ENCODE measurements around the gene KRTAP10-9.
"Not testable (repeated sequence)": the region's sequence is repeated elsewhere in the genome, so short reads cannot be mapped to it uniquely, and the experiment has no call there.

KRTAP10-9 gene

DNA sequence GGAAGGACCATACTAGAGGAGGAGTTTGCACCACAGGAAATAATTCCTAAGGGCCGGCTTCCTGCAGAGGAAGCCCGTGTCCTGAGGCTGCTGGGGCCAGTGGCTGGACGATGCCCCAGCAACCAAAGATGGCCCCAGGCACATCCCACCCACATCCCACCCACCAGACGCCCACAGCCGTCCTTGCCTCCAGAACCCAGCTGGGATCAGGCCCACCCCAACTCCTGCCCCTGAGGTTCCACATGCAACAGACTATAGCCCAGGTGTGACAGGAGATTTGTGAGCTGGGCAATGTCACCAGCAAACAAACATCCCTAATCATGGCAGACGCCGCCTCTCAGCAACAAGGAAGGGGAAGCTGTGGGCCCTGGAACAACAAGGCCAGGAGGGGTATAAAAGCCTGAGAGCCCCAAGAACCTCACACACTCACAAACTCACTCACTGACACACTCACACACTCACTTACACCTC is at the start of gene KRTAP10-9:
Gene KRTAP10-9 (plus strand): TSS at position 421 of the 471 bp plus-strand sequence. CDS start 79 bp downstream, outside the sequence.
- DNase-seq, result no peak

DNA sequence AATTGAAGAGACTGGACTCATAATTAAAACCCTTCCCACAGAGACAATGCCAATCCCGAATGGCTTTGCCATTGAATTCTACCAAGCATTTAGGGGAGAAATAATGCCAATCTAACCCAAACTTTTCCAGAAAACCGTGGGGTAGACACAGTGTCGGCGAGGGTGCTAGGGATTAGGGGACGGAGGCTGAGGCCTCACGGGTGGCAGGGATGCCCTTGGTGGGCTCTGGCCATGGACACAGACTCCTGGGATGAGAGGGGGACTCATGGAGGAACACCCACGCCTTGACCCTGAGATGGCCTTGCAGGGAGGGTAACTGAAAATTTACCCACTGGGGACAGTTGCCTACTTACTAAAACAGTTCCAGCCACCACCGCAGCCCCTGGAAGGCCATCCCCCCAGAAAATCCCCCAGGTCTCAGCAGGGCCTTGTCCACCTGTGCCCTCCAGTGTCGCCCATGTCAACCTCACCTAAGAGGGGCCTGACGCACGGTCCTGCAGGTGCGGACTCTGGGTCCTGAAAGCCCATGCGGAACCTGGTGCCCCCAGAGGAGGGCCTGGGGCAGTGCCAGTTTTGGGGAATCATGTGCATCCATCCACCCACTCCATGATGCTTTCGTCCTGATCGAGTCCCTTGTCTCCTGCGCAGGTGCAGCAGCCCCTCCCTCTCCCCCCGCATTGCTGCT is 48.4 kb upstream of the KRTAP10-9 start:
- DNase-seq, result no peak

DNA sequence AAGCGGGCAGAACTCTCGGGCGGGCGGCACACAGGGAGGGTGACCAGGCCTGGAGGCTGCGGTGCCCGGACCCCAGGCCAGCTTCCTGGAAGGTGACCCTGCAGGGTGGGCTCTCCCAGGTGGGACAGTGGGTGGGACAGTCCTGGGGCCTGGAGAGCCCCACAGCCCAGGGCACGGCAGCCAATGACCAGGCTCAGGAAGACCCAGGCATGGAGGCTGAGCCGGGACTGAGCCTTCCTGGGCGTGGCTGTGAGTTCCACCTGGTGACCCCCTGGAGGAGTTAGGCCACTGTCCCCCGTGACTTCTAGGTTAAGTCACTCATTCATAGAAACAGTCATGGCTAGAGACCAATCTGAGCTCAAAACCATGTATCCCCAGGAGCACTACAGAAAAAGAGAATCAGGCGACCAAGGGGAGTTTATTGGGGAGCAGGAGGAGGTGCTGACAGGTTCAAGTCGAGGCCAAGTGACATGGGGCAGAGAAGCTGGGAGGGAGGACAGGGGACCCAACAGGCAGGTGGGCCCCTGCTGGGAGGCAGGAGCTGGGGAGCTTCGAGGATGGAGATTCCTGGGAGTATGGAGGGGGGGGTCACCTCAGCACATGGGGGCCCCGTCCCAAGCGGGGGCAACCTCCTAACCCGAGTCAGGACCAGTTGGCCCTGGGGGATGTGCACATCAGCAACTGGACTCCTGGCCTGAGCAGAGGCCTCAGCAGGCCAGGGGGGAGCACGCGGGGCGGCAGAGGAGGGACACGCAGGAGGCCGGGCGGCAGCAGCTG is 47.6 kb upstream of the KRTAP10-9 start:
- DNase-seq, result no peak

- no peak for DNase-seq
Observed at GRCh38 chr21:44579833-44580144, 47.1 kb upstream of the KRTAP10-9 start.

GRCh38 chr21:44580231-44580821 is 46.6 kb upstream of the KRTAP10-9 start, which contains the start of gene KRTAP10-5:
KRTAP10-5 (minus strand) TSS chr21:44580604; CDS start chr21:44580578, 26 bp downstream.
- DNase-seq, result not testable (repeated sequence)

GRCh38 chr21:44581158-44581557 is 45.7 kb upstream of the KRTAP10-9 start:
- DNase-seq, result no peak

DNA sequence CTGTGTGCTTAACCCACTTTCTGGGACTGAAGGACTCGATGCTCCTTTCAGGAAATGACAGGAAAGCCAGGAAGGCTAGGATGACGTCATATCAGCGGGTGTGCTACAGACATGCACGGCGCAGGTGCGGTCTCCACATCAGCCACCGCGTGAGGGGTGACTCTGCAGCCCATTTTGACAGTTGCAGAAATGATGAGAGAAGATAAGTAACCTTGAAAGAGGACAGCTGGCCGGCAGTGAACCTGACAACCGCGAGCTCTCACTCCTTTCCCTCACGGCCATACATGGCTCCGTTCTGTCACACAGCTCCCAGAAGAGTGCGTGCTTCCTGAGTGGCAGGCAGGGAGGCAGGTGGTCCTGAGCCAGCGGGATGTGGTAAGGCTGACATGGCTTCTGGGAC is 44.8 kb upstream of the KRTAP10-9 start:
- DNase-seq, result no peak

DNA sequence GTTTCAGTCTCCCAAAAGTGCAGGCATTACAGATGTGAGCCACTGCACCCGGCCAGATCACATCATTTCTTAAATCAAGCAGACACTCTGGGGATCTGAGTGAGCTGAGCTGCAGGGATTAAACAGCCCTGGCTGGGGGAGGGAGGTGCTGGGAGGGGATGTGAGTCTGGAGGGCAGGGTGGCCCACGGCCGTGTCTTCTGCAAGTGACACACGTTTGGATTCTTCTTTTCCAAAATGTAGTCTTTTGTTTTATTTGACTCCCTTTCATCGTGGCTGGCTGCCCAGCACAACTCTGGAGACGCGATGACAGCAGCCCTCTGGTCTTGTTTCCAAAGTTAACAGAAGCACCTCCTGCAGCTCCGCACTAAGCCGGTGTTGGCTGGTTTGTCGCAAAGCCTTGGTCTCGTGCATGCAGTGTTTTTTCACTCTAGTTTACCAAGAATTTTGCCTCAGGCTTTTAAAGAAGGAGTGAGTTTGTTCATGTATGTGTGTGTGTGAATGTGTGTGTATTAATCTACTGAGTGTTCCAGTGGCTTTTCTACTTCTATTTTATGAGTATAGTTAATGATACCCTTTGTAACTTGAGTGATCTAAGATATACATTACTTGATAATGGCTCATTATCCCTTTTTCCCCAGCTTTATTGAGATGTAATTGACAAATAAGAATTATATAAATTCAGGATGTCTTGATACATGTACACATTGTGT is 43.6 kb upstream of the KRTAP10-9 start:
- no peak for DNase-seq

GRCh38 chr21:44583800-44584147 is 43.1 kb upstream of the KRTAP10-9 start:
- no peak for DNase-seq

DNA sequence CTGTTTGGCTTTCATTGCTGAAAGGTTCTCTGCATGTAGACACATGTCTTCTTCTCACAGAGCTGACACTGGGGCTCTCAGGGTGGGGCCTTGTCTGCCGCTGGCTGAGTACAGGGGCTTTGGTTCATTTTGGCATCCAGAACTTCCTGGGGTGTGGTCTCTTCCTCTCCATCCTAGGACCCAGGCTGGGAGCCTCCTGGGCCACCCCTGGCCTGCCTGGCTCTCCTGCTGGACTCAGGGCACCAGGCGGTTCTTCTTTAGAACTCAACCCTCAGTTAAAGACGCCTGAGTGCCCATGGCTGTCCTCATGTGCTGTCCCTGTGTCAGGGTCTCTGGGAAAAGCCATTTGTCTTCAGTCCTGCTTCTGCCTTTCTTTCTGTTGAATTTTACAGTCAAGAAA is 41.0 kb upstream of the KRTAP10-9 start:
- no peak for DNase-seq

DNA sequence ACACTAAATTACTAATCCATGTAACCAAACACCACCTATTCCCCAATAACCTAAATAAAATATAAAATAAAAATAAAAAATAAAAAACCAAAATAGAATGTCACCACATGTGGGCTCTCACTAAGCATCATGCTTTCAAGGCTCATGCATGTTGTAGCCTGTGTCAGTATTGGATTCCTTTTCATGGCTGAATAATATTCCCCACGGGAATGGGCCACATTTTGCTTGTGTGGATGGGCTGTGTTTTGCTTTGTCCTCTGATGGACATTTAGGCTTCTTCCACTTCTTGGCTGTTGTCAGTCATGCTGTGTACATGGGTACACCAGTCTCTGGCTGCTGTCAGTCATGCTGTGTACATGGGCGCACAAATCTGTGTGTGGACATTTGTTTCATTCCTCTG is 37.8 kb upstream of the KRTAP10-9 start:
- no peak for DNase-seq

GRCh38 chr21:44589586-44590305 is 37.1 kb upstream of the KRTAP10-9 start:
- no peak for DNase-seq

GRCh38 chr21:44590311-44590721 is 36.6 kb upstream of the KRTAP10-9 start:
- DNase-seq, result no peak

DNA sequence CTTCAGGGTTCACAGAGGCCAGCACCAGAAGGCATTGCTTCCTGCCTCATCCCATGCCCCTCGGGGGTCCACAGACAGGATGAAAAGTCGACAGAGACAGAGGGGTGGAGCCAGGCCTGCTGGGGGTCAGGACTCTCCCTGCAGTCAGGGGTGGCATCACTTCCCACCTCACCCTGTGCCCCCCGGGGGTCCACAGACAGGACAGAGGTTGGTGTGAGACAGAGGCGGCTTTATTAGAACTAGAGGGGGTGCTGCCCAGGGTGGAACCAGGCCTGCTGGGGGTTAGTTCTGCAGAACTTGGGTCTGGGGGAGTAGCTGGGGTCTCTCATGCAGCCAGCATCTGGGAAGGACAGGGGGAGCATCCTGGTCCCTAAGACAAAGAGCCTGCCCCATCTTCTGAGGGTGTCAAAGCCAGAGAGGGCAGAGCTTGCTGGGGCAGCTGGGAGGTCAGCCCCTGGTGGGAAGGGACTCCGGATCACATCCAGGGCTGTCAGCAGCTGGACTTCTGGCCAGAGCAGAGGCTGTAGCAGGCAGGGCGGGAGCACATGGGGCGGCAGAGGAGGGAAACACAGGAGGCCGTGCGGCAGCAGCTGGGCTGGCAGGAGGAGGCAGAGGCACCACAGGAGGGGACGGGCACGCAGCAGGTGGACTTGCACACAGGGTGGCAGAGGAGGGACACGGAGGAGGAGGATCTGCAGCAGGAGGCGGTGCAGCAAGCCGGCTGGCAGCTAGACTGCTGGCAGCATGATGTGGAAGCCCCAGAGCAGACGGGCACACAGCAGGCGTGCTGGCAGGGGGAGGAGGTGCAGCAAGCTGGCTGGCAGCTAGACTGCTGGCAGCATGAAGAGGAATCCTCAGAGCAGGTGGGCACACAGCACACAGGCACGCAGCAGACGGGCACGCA is 35.7 kb upstream of the KRTAP10-9 start:
- not testable (repeated sequence) for DNase-seq

DNA sequence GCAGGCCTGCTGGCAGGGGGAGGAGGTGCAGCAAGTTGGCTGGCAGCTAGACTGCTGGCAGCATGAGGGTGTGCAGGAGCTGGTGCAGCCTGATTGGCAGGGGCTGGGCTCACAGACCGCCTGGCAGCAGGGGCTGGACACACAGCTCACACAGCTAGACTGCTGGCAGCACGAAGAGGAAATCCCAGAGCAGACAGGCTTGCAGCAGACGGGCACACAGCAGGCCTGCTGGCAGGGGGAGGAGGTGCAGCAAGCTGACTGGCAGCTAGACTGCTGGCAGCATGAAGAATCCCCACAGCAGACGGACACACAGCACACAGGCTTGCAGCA is 35.1 kb upstream of the KRTAP10-9 start:
- DNase-seq, result not testable (repeated sequence)

GRCh38 chr21:44592446-44593311 is 34.2 kb upstream of the KRTAP10-9 start, which contains the start of gene KRTAP10-6:
KRTAP10-6 (minus strand) TSS chr21:44592505; CDS start chr21:44592484, 21 bp downstream.
- no peak for DNase-seq

- DNase-seq, result no peak
Observed at GRCh38 chr21:44593598-44594405, 33.1 kb upstream of the KRTAP10-9 start.

DNA sequence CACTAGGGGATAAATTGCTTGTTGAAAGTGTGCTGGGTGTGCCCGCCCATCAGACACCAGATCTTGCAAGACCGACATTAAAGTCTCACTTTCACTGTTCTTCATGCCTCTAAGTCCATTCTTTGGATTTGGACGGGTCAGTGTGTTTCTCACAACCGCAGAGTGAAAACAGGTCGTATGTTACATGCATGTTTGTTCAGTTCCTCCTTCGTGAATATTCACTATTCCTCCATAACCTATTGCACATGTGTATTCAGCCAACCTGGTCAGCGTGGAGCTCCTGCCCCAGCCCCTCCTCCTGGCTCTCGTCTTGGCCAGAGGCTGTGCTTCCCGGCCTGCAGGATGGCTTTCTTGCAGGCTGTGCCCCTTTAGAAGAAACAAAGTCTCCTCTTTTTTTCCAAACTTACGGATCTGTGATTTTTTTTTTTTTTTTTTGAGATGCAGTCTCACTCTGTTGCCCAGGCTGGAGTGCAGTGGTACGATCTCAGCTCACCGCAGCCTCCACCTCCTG is 32.4 kb upstream of the KRTAP10-9 start:
- no peak for DNase-seq

DNA sequence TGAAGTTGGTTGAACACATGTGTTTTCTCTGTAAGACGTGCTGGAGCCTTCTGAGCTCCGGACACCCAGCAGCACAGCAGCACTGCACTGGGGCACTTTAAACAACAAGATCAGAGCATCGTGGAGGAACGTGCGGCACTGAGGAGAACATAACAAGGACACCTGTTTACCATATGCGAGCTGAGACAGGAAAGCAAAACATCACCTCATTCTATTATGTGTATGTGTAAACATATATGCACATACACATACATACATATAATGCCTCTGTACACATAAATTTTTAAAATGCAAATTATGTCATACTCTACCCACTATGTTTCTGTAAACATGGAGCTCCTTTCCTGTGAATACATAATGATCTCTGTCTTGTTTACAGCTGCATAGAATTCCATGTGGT is 31.4 kb upstream of the KRTAP10-9 start:
- DNase-seq, result no peak

Data from KG1 (cell line).